GM12875 (cell line): Measurements from ENCODE around the gene RILP.

Experiments
- H3K4me3 ChIP-seq: one replicate; pipeline ENCODE4 v1.5.1; 2011; ENCODE audit warnings: low read depth, low read length, control low read depth
- TF ChIP-seq, protein P1 (sequence below): IDR thresholded peaks from 2 replicates; pipeline ENCODE4 v1.5.1; 2011; ENCODE audit warnings: low read depth, mild to moderate bottlenecking, control low read depth, inconsistent platforms, low read length, moderate library complexity, borderline replicate concordance; ENCODE audit not compliant: insufficient read depth

RILP gene

DNA sequence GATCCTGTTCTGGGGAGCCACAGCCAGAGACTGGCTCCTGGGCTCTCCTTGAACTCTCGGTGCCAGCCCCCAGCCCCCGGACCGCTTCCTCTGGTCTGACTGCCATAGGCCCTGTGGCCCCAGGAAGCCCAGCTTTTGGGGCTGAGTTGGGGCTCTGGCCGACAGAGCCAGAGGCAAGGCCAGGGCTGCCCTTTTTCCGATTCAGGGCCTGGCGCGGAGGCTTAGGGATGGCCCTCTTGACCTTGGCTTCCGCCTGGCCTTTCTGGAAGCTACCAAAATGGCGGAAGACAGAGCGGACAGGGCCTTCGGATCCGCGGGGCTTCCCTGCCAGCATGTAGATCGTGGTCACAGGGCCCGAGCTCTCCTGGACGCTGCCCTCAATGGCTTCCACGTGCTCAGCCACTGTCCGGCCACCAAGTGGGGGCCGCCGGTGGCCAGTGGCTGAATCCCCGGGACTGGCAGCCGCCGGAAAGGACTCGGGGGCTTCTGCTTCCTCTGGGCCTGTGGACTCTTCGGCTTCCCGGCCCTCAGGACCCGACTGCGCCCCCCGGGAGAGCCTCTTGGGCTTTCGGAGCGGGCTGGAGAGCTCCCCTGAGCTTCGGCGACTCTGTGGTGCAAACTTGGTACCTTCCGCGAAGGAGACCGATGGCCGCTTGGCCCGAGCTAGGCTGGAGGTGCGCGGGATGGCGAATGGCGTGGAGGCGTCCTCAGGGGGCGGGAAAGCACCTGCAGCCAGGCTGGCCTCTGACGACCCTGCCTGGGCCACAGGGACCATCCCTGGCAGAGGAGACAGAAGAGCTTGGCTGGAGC, 14.6 kb downstream of the RILP start:
- H3K4me3 ChIP-seq, result no peak overlapping the region
- TF ChIP-seq, protein P1, sequence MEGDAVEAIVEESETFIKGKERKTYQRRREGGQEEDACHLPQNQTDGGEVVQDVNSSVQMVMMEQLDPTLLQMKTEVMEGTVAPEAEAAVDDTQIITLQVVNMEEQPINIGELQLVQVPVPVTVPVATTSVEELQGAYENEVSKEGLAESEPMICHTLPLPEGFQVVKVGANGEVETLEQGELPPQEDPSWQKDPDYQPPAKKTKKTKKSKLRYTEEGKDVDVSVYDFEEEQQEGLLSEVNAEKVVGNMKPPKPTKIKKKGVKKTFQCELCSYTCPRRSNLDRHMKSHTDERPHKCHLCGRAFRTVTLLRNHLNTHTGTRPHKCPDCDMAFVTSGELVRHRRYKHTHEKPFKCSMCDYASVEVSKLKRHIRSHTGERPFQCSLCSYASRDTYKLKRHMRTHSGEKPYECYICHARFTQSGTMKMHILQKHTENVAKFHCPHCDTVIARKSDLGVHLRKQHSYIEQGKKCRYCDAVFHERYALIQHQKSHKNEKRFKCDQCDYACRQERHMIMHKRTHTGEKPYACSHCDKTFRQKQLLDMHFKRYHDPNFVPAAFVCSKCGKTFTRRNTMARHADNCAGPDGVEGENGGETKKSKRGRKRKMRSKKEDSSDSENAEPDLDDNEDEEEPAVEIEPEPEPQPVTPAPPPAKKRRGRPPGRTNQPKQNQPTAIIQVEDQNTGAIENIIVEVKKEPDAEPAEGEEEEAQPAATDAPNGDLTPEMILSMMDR, result no peak

DNA sequence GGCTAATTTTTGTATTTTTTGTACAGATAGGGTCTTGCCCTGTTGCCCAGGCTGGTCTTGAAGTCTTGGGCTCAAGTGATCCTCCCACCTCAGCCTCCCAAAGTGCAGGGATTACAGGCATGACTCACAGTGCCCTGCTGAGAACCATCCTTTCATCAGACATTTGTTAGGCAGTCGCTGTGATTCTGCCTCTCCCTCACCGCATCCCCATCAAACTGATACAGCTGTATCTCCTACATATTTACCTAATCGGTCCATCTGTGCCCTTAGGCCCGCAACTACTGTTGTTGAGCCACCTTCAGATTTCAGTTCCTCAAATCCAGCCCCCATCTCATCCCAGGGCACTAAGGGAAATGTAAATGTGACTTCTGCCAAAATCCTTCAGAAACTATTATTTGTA, 19.0 kb downstream of the RILP start:
- TF ChIP-seq, protein P1, result no peak
- H3K4me3 ChIP-seq, result no peak overlapping the region

DNA sequence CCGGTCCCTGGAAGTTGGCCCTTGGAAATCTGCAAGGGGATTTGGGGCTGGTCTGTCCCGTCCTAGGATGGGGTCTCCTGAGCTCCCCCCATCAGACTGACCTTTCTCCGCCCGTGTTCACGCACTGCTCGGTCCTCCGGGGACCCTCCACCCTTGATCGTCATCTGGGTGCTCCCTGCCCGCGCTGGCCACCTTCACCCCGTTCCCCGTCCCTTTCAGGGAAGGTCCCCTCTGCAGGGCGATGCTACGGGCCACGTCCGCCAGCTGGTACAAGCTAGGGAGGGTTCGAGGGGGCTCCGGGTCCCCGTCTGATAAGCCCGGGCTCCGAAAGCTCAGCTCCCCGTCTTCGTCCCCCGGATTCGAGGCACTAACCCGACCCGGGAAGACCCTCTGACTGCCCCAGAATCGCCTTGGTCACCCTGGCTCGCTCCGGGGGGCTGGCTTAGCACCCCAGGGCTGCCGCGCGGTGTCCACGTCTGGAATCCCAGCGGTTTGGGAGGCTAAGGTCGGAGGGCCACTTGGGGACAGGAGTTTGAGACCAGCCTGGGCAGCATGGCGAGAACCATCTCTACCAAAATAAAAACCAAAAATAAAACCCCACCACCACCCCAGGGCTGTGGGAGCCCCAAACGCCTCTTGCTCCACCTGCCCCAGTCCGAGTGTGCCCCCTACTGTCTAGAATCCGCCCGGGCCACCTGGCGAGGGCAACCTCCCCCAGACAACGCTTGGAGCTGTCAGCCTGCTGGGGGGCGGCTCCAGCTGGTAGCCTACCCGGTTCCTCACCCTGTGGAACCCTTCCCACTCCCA, 20.0 kb downstream of the RILP start:
- TF ChIP-seq, protein P1, result peak; percentile 81
- peak overlapping the region; percentile 95 for H3K4me3 ChIP-seq

DNA sequence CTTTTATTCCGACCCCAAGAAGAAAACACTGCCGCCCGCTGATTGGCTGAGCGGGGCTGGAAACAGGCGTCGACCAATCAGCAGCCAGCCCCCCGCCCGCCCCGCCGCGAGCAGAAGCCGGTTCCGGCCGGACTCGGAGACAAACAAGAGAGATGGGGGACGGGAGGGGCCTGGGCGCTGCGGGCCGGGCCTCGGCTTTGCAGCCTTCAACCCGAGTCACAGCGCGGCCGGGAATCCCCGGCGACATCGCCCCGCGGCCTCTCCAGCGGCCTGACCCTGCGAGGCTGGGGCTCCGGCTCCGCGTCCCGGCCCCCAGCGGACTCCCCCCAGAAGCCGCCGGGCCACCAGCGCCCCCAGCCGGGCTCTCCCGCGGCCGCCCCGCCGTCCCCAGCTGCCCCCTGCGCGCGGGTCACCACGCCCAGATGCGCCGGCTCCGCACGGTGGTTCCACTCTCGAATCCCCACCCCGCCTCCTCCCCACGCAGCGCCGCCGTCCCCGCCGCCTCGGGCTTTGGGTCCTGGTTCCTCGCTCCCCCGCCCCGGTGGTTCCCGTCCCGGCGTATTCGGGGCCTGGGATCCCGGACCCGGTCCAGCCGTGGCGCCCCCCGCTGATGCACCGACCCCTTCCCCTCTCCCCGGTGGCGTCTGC, 20.7 kb downstream of the RILP start:
- TF ChIP-seq, protein P1, result peak; percentile 49
- H3K4me3 ChIP-seq, result peak overlapping the region; percentile 95

DNA sequence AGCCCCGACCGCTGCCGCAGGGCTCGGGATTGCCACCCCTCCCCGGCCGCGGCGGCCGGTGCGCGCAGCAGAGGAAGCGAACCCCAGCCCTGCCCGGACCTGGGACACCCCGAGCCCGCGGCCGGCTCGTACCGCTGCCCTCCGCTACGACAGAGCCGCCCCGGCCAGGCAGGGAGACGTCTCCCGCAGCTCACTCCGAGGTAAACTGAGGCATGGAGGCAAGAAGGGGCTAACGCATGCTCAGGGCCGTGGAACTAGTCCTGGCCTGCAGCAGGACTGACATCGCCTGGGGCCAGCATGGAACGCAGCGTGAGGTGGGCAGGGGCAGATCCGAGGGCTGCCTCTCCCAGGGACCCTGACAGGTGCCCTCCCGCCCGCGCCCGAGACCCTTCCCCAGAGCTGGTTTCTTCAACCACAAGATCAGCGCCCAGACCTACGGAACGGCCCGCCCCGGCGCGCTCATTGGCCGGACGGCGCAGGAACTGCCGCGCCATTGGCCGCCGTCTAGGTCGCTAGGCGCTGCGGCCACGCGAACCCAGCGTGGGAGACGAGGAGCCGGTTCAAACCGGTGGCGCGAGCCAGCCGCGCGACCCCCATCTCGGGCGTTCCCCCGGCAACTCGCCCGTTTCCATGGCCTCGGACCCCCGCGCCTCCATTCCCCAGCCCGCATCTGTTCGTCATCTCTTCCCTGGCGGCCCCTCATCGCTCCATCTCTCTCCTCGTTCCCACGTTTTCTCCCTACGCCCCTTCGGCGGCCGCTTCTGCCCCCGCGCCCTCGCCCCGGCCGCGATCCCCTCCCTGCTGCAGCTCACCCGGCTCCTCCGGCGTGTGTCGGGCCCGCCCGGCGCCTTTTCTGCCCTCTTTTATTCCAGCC, 21.4 kb downstream of the RILP start, which contains the start of gene SLC43A2:
Gene SLC43A2 (minus strand): TSS at position 853 of the 874 bp plus-strand sequence. CDS start 960 bp downstream, outside the sequence.
- H3K4me3 ChIP-seq, result peak within 1 kb of the TSS; percentile 95
- TF ChIP-seq, protein P1, result no peak

DNA sequence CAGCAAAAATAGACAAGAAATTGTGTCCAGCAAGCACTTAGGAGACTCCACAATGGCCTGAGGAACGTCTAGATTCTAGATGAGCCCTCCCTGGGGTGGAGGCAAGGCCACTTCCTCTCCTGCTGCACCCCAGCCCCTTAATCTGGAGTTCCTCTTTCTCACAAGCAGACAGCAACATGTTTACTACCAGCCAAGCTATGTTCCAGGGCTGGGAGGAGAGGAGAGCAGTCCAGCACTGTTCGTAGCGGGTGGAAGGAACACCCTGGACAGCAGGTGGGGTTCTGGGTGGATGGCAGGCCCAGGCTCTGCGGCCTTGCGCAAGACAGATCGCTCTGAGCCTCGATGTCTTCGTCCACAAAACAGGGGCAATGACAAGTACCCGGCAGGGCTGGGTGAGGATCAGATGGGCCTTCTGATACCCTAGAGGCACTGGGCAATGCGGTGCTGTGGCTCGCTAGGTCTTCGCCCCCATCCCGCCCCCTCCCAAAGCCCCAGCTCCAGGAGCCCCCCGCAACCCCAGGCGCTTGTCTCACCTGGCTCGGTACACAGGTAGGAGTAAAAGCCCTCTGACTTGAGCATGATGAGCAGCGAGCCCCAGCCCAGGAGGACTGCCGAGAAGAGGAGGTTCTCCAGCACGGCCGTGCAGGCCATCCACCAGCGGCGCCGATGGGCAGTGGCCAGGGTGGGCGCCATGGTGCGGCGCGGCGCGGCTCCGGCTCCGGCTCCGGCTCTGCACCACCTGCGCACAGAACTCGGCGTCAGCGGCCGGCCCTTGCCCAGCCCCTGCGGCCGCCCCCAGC, 22.3 kb downstream of the RILP start:
- peak overlapping the region; percentile 95 for H3K4me3 ChIP-seq
- TF ChIP-seq, protein P1, result no peak
